Nephron progenitor cell (in vitro differentiated cells): Measurements from ENCODE around the gene NPAS1.

Source experiments
- DNase-seq: peaks from one replicate; pipeline ENCODE4 v3.0.0; 2021
- H3K27ac Mint-ChIP-seq: 2 replicates; pipeline ENCODE4 v1.8.0; 2021; ENCODE audit warnings: mild to moderate bottlenecking, moderate library complexity, mixed read lengths
- H3K27me3 Mint-ChIP-seq: 2 replicates; pipeline ENCODE4 v1.8.0; 2021; ENCODE audit warnings: mild to moderate bottlenecking, low read depth, mixed read lengths; ENCODE audit not compliant: poor library complexity
- H3K36me3 Mint-ChIP-seq: 2 replicates; pipeline ENCODE4 v1.8.0; 2021; ENCODE audit warnings: low read depth, mixed read lengths
- H3K4me1 Mint-ChIP-seq: 2 replicates; pipeline ENCODE4 v1.8.0; 2021; ENCODE audit warnings: mixed read lengths
- H3K4me3 Mint-ChIP-seq: 2 replicates; pipeline ENCODE4 v1.8.0; 2021; ENCODE audit warnings: mild to moderate bottlenecking, moderate library complexity, mixed read lengths
- H3K9me3 Mint-ChIP-seq: 2 replicates; pipeline ENCODE4 v1.8.0; 2021; ENCODE audit warnings: mild to moderate bottlenecking, moderate library complexity, mixed read lengths
- CTCF ChIP-seq: fragments of 200-600 bp; sonication (generic); IDR thresholded peaks from 2 replicates; pipeline ENCODE4 v1.5.0; 2021; ENCODE audit warnings: antibody characterized with exemption

The NPAS1 gene

GRCh38 chr19:47056411-47056810, 36.8 kb downstream of the NPAS1 start:
- H3K27ac Mint-ChIP-seq = peak overlapping the region; percentile 48
- no peak overlapping the region for H3K4me3 Mint-ChIP-seq
- H3K4me1 Mint-ChIP-seq = peaks cover 42% of the 10 kb centered on the region

GRCh38 chr19:47057328-47057727, 37.7 kb downstream of the NPAS1 start:
- no peak for TF ChIP-seq CTCF
- Mint-ChIP-seq H3K4me3 (no peak overlapping the region), H3K36me3 (peaks cover 8% of the 10 kb centered on the region), H3K4me1 (peaks cover 42% of the 10 kb centered on the region), H3K9me3 (peaks cover 16% of the 10 kb centered on the region), H3K27ac (peak overlapping the region; percentile 61), H3K27me3 (peaks cover 15% of the 10 kb centered on the region)
- DNase-seq = no peak

More at GRCh38 chr19:47056411-47056810, 36.8 kb downstream of the NPAS1 start:
- H3K36me3 Mint-ChIP-seq = peaks cover 8% of the 10 kb centered on the region
- H3K9me3 Mint-ChIP-seq = peaks cover 16% of the 10 kb centered on the region
- DNase-seq = no peak
- H3K27me3 Mint-ChIP-seq = peaks cover 15% of the 10 kb centered on the region
- no peak for TF ChIP-seq CTCF

GRCh38 chr19:47058621-47059022, 39.0 kb downstream of the NPAS1 start:
- H3K36me3 Mint-ChIP-seq = peaks cover 8% of the 10 kb centered on the region
- H3K27ac Mint-ChIP-seq = no peak overlapping the region
- H3K4me1 Mint-ChIP-seq = peaks cover 31% of the 10 kb centered on the region
- H3K27me3 Mint-ChIP-seq = peaks cover 6% of the 10 kb centered on the region
- peaks cover 16% of the 10 kb centered on the region for H3K9me3 Mint-ChIP-seq
- TF ChIP-seq CTCF = no peak
- DNase-seq = no peak
- no peak overlapping the region for H3K4me3 Mint-ChIP-seq

- H3K9me3 Mint-ChIP-seq = no peaks in the 10 kb centered on the region
- H3K27ac Mint-ChIP-seq = peak overlapping the region; percentile 56
- H3K4me1 Mint-ChIP-seq = peaks cover 7% of the 10 kb centered on the region
- TF ChIP-seq CTCF = no peak
- no peak overlapping the region for H3K4me3 Mint-ChIP-seq
- DNase-seq = no peak
- H3K36me3 Mint-ChIP-seq = peaks cover 12% of the 10 kb centered on the region
- peaks cover under 1% of the 10 kb centered on the region for H3K27me3 Mint-ChIP-seq
Measured at GRCh38 chr19:47063874-47064273, 44.2 kb downstream of the NPAS1 start.

GRCh38 chr19:47065242-47065641, 45.6 kb downstream of the NPAS1 start:
- H3K4me3 Mint-ChIP-seq = no peak overlapping the region
- no peaks in the 10 kb centered on the region for H3K27me3 Mint-ChIP-seq
- peaks cover 18% of the 10 kb centered on the region for H3K36me3 Mint-ChIP-seq
- TF ChIP-seq CTCF = no peak
- no peaks in the 10 kb centered on the region for H3K9me3 Mint-ChIP-seq
- no peak overlapping the region for H3K27ac Mint-ChIP-seq
- no peak for DNase-seq
- peaks cover 7% of the 10 kb centered on the region for H3K4me1 Mint-ChIP-seq

- H3K27me3 Mint-ChIP-seq = no peaks in the 10 kb centered on the region
- no peak for TF ChIP-seq CTCF
- H3K27ac Mint-ChIP-seq = no peak overlapping the region
- peaks cover 32% of the 10 kb centered on the region for H3K36me3 Mint-ChIP-seq
- H3K4me1 Mint-ChIP-seq = peaks cover 7% of the 10 kb centered on the region
- no peak for DNase-seq
- no peak overlapping the region for H3K4me3 Mint-ChIP-seq
- H3K9me3 Mint-ChIP-seq = no peaks in the 10 kb centered on the region
Measured at GRCh38 chr19:47066376-47067214, 47.0 kb downstream of the NPAS1 start.
